ENCODE measurements around the gene LMNTD2.
"Not testable (repeated sequence)": the region's sequence is repeated elsewhere in the genome, so short reads cannot be mapped to it uniquely, and the experiment has no call there.

Gene LMNTD2

DNA sequence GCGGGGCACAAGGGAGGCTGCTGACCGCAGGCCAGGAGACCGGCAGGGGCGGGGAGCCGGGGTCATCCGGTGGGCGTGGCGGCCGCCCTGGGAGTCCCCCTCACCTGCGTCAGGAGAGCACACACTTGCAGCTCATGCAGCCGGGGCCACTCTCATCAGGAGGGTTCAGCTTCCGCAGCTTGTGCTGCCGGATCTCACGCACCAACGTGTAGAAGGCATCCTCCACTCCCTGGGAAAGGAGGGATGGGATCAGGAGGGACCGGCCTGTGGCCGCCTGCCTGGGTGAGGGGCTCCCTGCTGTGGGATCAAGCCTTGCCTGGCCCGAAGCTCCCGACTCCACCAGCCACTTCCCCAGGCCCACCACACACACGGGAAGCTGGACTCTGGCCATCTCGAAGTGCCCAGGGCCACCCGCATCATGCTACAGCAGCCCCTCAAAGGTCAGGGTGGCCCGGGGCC, 28.0 kb downstream of the LMNTD2 start:
- DNase-seq, result peak; percentile 22

GRCh38 chr11:531919-532526, 28.5 kb downstream of the LMNTD2 start:
- no peak for DNase-seq

GRCh38 chr11:530960-531831, 29.3 kb downstream of the LMNTD2 start:
- DNase-seq, result peak; percentile 31

GRCh38 chr11:529728-530411, 30.7 kb downstream of the LMNTD2 start:
- no peak for DNase-seq

DNA sequence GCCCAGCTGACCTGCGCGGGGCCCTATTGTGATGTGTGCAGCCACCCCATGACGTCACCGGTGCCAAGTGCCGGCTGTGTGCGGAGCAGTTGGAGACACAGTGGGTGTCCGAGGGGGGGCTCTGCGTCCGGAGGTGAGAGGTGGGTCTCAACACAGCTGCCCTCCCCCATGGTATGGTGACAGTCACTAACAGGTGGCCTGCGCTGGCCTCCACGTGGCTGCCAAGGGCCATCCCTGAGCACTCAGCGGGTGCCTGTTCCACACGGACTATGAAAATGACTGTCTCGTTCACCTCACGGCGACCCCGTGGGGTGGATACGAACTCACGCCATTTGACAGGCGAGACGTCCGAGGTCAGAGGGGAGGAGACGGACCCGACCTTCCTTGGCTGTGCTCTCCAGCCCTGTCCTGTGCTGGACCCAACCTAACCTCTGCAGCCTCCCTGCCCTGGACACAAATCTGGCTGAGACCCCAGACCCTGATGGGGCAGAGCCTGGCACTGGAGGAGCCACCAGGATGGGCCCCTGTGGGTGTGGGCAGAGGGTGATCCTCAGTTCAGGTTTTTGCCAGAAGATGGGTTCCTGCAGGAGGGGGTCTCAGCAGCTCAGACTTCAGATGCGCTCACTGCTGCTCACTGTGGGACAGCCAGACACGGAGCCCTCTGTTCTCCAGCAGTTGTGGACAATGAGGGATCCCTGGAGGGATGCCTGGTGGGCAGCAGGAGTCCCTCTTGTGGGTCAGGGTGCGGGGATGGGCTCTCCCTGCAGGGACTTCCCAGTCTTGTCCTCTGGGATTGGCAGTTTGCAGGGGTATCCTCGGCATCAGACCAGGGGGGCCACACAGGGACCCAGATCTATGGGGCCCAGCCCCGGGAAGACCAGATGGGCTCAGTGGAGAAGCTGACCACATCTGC, 31.5 kb downstream of the LMNTD2 start:
- DNase-seq, result peak; percentile 54

GRCh38 chr11:528166-528814, 32.2 kb downstream of the LMNTD2 start:
- DNase-seq, result no peak

DNA sequence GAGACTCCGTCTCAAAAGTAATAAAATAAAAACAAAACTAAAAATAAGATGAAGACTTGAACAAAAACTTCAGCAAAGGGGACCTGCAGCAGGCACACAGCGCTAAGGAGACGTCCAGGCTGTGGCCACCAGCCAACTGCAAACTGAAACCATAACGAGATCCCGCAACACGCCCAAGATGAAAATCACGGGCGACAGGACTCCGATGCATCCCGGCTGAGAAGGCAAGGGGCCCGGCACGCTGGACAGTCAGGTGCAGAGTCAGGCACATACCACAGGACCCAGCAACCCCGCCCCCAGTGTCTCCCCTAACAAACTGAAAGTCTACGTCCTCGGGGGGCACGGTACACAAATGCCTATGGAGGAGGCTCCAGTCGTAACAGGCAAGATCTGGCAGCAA, 34.3 kb downstream of the LMNTD2 start:
- DNase-seq, result no peak

- DNase-seq, result no peak
Measured at GRCh38 chr11:521177-521688, 39.3 kb downstream of the LMNTD2 start.

DNA sequence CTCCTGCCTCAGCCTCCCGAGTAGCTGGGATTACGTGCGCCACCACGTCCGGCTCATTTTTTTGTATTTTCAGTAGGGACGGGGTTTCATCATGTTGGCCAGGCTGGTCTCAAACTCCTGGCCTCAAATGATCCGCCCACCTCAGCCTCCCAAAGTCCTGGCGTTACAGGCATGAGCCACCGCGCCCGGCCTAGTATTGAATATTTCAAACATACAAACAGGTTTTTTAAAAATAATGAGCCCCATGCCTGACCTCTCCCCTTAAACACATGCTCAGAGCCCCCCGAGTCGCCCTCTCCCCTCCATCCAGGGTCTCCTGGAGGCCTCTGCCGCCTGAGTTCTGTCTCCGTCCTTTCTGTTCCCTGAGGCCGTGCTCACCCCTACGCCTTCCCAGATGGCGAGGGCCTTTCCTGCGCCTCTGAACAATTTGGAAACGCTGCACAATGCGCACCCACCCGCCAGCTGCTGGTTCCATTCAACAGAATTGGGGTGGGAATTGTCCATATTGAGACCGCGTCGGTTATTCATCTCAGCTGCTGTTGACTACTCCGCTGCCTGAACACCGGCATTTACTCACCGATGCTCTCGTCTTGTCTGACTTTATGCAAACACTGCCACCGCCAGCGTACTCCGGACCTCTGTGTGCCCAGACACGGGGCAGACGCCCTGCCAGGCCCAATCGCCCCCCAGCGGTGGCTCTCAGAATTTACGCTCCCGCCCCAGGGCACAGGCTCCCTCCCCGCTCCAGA, 39.9 kb downstream of the LMNTD2 start:
- no peak for DNase-seq

GRCh38 chr11:518463-519202, 41.9 kb downstream of the LMNTD2 start:
- DNase-seq, result peak; percentile 93

- not testable (repeated sequence) for DNase-seq
Measured at GRCh38 chr11:516918-517685, 43.4 kb downstream of the LMNTD2 start.

GRCh38 chr11:516400-516799, 44.1 kb downstream of the LMNTD2 start:
- DNase-seq, result no peak

GRCh38 chr11:515131-515530, 45.4 kb downstream of the LMNTD2 start:
- DNase-seq, result no peak

DNA sequence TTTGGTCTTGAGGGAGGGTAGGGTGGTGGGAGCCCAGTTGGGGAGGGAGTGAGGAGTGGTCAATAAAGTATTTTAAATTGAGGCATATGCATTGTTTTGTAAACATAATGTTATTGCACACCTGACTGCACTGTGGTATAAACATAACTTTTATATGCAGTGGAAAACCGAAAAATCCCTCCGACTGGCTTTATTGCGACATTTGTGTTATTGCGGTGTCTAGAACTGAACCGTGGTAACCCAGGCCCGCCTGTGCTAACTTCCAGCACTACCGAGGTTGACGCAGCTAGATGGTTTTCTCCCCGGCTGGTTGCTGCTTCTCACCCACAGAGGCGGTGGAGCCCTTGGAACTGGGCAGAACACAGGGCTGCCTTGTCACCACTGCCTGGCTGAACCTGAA, 45.9 kb downstream of the LMNTD2 start:
- DNase-seq, result no peak

DNA sequence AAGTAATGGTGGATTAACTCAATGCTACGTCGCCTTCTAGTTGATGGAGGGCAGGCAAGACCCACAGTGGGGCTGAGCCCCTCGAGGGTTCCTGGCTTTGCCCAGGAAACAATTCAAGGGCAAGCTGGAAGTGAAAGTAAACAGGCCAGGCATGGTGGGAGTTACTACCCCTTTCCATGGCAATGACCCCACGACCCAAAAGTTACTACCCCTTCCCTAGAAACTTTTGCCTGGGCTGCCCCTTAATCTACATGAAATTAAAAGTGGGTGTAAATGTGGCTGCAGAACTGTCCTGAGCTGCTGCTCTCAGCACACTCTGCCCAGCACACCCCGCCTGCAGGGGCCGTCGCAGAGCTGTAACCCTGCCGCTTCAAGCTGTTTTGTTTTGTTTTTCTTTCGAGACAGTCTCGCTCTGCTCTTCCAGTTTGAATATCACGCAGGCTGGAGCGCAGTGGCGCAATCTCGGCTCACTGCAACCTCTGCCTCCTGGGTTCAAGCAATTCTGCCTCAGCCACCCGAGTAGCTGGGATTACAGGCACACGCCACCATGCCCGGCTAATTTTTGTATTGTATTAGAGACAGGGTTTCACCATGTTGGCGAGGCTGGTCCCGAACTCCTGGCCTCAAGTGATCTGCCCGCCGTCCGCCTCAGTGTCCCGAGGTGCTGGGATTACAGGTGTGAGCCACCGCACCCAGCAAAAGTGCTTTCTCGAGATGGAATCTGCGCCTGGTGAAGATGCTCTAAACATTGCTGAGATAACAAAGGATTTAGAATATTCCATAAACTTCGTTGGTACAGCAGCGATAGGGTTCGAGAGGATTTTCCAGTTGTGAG, 47.6 kb downstream of the LMNTD2 start:
- DNase-seq, result no peak

DNA sequence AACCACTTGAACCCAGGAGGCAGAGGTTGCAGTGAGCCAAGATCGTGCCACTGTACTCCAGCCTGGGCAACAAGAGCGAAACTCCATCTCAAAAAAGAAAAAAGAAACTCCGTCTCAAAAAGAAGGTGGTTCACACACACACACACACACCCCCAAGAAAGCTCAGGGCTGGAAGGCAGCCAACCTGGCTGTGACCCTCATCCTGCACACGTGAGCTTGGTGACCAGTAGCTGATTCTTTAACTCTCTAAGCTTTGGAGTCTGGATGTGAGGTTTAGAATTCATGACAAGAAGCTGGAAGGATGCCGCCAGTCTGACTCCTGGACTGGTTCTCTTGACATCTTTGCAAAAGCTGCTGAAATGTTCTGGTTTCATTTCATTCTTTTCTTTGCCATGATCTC, 51.6 kb downstream of the LMNTD2 start:
- no peak for DNase-seq

DNA sequence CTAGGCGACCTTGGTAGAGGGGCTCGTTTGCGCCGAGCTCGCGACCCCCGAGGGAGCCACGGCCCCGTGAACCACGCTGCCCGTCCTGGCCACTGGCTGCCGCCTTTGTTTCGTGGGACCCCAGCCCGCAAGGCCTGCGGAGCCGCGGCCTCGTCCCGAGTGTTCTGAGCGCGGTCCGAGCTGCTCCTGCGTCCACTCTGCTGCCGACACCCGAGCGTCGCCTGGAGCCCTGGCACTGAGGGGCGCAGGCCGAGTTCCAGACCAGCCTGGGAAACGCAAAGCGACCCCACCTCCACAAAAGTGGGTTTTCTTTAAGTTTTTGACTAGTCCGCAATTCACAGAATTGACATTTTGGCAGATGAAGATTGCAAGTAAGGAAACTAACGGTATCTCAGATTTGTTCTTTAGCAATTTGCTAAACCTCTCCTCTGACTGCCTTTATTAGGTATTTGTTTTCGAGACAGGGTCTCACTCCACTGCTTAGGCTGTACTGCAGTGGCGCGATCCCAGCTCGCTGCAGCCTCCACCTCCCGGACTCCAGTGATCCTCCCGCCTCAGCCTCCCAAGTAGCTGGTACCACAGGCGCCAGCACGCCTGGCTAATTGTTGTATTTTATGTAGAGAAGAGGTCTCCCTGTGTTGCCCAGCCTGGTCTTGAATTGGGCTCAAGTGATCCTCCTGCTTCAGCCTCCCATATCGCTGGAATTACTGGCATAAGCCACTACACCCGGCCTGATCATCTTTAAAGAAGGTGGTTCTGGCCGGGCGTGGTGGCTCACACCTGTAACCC, 52.6 kb downstream of the LMNTD2 start:
- DNase-seq, result no peak

Data from femur (tissue), 1 donor.